GM19099 (cell line): ENCODE data around the gene NRXN3.

Experiments used
- POLR2A ChIP-seq: IDR thresholded peaks from 3 replicates; pipeline ENCODE4 v1.6.1; 2011; ENCODE audit warnings: low read depth; ENCODE audit not compliant: insufficient read length; ENCODE audit errors: extremely low read depth

NRXN3 gene

GRCh38 chr14:78576437-78577166 is 406.4 kb downstream of the NRXN3 start:
- TF ChIP-seq POLR2A = no peak

GRCh38 chr14:78581229-78581628 is 411.1 kb downstream of the NRXN3 start:
- no peak for TF ChIP-seq POLR2A

GRCh38 chr14:78586681-78587080 is 416.5 kb downstream of the NRXN3 start:
- TF ChIP-seq POLR2A = no peak

- no peak for TF ChIP-seq POLR2A
Measured at GRCh38 chr14:78588906-78589305, 418.7 kb downstream of the NRXN3 start.

- no peak for TF ChIP-seq POLR2A
Measured at GRCh38 chr14:78592616-78593219, 422.5 kb downstream of the NRXN3 start.

- TF ChIP-seq POLR2A = no peak
Measured at GRCh38 chr14:78593949-78594348, 423.8 kb downstream of the NRXN3 start.

- no peak for TF ChIP-seq POLR2A
Measured at GRCh38 chr14:78595797-78596196, 425.6 kb downstream of the NRXN3 start.

GRCh38 chr14:78598046-78598920 is 428.1 kb downstream of the NRXN3 start:
- TF ChIP-seq POLR2A = no peak

GRCh38 chr14:78605025-78605762 is 435.0 kb downstream of the NRXN3 start:
- no peak for TF ChIP-seq POLR2A

GRCh38 chr14:78605897-78606500 is 435.8 kb downstream of the NRXN3 start:
- no peak for TF ChIP-seq POLR2A

GRCh38 chr14:78608998-78609787 is 439.0 kb downstream of the NRXN3 start:
- no peak for TF ChIP-seq POLR2A

- TF ChIP-seq POLR2A = no peak
Measured at GRCh38 chr14:78610994-78611393, 440.8 kb downstream of the NRXN3 start.

GRCh38 chr14:78611796-78612571 is 441.8 kb downstream of the NRXN3 start:
- no peak for TF ChIP-seq POLR2A
